NCI-H524 treated with DMSO at 0.1 percent for 48 hours (cell line): Measurements from ENCODE around the gene STX8.
A peak's percentile ranks its signal among the peaks of the same experiment; 100 is the strongest.

Experiments used
- DNase-seq: peaks from one replicate; lab custom pipeline; 2025; lab: John Stamatoyannopoulos, UW

STX8 gene

DNA sequence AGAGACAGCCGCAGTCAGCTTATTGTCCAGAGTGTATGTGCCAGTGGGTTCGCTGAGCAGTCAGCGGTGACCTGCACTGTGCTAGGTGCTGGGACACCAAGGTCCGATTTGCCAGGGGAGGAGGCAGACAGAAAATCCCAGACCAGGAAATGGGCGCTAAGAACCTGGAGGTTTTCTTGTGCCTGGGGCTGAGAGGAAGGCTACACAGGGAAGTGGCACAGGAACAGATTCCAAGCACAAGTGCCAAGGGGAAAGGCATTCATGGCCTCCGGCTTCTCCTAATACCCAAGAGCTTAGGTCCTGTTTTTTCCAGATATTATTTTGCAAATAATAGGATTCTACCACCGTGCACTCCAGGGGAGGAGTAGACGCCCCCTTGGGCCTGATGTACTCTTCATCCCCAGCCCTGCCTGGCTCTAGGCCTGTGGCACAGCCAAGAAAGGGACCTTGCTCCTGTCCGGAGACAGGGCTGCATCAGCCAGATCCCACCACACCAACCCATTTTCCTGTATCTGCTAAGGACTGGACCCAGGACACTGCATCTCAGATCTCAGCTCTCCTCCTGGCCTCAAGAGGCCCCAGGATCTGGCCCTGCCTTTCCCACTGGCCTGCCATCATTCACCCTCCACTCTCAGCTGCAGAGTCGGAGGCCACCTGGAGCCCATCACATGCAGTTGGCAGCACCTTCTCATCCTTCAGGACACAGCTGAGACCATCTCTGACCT lies 367.1 kb downstream of the STX8 start:
- DNase-seq: no peak

DNA sequence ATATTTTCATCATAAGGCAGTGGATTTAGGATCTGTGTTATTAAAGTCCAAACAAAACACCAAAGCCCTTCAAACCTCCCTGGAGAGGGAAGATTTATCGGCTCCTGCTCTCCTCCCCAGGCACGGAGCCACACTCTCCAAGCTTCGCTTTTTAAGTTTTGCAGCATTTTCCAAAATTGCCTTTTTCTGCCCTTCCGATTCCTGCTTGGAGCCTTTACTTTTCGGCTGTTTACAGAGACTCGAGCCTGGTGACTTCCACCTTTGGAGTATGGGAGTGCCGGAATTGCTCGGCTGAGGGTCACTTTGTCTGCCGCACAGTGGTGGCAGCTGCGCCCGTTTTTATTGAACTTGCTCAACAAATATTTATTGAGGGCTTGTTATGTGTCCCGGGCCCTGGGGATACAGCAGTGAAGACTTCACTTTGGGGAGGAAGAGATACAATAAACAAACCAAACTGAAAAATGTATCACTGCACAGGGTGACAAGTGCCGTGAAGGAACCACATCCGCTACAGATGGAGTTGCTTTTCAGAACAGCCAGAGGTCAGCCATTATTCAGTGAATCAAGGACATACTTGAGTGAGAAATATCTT lies 368.8 kb downstream of the STX8 start:
- no peak for DNase-seq

DNA sequence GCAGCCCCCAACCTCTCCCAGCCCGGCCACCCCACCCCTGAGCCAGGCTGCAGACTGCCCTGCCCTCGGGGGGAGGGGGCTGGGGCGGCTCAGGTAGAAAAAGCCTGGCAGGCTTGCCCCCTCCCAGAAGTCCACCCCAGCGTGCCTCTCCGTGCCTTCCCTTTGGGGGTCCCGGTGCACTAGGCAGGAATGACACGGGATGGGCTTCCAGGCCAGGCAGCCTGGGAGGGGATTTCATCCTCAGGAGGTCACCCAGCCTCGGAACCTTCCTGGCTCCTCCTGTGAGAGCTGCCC lies 369.3 kb downstream of the STX8 start:
- DNase-seq: no peak

- no peak for DNase-seq
These were observed 369.9 kb downstream of the STX8 start for GRCh38 chr17:9205520-9206409.

DNA sequence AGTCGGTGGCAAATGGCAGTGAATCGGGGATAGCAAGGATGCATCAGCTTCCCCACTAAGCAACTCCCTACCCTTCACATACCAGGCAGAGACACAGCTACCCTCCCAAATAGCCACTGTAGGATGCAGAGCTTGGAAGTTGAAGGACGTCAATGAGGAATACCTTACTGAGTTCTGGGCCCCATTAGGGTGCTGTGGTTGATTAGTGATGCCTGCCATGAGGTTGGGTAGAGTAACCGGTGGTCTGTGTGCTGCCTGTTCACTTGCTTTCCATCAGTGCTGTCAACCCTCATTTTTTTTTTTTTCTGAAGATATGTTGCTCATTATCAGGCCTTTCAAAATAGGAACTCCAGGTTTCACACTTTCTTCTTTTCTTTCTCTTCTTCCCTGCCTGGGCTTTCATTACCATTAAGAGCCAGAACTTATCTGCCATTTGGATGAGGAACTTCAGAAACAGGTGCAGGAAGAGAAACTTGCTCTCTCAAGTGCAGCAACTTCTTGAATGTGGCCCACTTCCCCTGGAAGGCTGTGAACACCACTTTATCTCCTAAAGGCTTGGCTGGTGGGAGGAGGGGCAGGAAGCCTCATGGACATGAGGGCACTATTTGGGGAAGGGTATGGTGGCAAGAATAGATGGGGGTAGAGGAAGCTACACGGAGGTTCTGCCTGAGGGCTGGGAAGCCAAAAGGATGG lies 370.8 kb downstream of the STX8 start:
- no peak for DNase-seq

- DNase-seq: no peak
These were observed 371.7 kb downstream of the STX8 start for GRCh38 chr17:9203771-9204425.

DNA sequence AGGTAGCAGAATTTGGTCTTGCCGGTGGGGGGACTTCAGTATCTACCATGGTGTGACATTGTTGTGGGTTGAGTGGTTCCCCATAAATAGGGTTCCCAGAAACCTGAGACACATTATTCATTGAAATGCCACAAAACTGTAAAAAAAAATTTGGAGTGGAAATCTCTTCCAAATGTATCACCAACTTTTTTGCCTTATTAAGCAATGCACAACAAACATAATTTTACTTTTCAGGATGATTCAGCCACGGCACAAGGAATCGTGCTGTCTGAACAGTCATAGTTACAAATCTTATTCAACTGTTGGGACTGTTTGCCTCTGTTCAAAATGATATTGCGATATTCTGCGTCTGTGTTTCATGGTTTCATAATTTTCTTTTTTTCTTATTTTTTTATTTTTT lies 373.1 kb downstream of the STX8 start:
- DNase-seq: no peak

GRCh38 chr17:9200699-9201359 lies 374.8 kb downstream of the STX8 start:
- peak; percentile 2 for DNase-seq
